Fibroblast of gingiva (primary cell): ENCODE data around the gene MBNL2.

Source experiments
- DNase-seq: peaks from one replicate; pipeline ENCODE4 v3.0.0-alpha.2; 2011; ENCODE audit warnings: low read depth

Gene MBNL2

GRCh38 chr13:97253581-97254293, 31.6 kb downstream of the MBNL2 start:
- DNase-seq = no peak

DNA sequence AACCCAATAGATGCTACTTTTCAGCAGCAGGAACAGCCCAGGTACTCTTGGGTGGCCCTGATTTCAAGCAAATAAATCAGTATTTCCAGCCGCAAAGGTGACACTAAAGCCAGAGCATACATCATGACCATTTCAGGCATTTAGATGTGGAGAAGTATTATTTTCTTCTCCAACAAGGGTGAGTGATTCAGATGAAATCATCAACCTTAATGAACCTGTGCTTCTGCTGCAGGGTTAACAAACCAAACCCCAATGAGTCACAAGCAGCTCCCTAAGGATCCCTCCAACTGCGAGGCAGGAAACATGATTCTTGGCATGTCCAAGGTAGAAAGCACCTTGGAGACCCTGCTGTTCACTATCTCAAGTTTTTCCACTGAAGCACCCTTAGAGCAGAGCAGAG, 32.7 kb downstream of the MBNL2 start:
- no peak for DNase-seq

DNA sequence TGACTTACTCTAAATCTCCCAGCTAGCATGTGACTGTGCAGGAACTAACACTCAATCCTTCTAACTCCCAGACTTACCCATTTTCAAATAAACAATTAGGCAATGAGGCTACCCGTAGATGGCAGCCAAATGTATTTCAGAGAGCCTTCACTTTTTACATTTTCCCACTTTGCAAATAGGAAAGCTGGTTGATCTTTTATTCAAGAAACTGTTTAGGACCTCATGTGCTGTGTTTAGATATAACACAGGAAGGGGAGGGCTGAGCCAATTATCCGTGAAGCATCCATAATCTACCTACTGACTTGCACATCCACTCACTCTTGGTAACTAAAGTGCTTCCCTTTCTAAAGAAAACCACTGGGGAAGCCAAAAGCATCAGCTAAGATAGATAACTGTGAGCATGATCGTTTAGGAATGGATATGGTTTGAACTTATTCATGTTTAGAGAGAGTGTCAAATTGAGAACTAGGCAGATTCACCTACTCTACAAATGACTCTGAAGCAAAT, 33.4 kb downstream of the MBNL2 start:
- DNase-seq = no peak

DNA sequence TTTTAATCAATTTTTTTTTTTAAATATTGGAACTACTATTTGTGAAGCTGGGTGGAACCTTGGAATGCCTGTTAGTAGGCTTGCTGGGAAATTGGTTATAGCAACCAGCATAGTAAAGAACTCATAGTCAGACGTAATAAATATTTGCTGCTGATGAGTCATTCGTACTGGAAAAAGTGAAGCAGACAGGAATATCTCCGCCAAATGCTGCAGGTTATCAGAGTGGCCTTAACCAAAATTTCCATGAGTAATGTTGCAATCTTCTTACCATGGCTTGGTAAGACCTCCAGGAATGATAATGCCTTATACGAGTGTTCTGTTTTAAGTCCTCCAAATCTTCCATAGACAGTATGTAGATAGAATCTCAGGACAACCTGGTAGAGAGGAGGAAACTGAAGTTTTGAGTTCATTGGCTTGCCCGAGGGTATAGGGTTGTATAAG, 34.2 kb downstream of the MBNL2 start:
- DNase-seq = peak; percentile 71

DNA sequence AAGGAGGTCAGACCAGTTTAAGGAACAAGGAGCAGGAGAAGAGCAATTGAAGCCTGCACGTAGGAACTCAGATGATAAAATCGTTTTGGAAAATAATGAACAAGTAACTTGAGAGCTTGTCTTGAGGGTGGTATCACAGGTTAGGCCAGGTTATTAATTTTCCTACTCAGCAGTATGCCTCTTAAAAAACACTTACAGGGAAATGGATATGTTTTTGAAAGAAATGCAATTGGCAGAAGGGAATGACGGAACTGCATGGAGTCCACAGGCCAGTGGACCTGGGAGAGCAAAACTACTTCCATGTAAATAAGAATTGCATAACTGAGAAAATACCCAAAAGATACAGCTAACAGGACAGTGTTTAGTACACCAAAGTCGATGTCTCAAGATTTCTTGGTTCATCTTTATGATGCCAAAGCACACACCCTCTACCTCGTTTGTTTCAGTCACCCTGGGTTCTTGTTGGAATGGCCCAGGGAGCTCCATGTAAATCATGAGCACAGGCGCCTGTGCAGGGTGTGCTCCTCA, 35.2 kb downstream of the MBNL2 start:
- DNase-seq = no peak

DNA sequence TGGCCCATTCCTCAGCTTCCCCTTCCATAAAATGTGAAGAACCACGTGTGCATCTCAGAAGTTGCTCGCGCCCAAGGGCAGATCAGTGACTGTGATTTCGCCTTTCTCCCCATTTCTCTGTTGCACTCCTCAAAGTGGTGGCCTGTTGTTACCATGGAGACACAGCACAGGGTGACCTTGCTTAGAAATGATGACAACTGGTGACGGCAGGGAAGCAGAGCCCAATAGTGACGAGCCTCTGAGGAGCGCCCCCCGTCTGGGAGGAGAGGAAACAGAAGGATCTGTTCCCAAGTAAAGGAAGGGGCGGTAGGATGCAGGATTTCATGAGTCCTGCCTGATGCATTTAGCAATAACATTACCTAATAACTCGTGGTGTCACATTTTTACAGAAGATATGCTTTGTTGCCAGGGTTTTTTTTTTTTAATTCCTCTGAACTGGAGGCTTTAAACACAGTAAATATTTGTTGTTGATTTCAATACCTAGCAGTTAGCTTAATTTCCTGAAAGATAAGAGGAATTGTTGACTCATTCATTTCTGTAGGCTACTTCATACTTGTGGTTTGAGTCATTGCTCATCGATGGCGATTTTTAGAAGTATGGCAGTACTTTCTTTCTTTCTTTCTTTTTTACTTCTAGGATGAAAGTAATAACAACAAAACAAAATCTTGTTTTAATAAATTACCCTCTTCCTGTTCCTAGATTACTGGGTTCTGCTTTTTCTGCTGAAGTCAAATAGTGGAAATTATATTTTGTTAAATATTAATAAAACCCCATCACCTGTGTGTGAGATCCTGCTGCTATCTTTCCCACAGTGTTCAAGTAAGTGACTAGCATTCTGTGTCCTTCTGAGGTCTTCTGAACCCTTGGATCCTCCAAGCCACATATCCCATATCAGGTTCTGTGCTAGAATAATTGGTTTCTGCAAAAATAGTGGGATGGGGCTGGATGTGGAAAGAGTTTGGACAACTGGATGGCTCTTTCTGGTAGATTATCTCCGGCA, 36.0 kb downstream of the MBNL2 start:
- DNase-seq = peak; percentile 63

- DNase-seq = peak; percentile 51
Observed at GRCh38 chr13:97258801-97259200, 36.7 kb downstream of the MBNL2 start.

DNA sequence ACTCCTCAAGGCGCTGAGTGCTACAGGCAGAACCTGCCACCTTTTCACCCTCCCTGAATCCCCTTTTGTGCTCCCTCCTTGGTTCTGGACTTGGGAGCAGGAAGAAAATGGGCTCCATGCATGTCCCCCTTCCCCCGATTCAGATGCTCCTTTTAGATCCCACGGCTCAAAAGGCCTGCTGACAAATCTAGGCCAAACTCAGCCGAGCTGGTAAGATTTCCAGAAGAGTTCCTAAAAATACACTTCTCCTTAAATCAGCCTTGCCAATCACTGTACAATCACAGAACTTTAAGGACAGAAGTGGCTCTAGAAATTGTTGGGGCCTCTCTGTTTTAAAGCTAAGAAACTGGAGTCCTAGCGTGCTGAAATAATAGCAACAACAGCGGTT, 37.3 kb downstream of the MBNL2 start:
- DNase-seq = no peak

DNA sequence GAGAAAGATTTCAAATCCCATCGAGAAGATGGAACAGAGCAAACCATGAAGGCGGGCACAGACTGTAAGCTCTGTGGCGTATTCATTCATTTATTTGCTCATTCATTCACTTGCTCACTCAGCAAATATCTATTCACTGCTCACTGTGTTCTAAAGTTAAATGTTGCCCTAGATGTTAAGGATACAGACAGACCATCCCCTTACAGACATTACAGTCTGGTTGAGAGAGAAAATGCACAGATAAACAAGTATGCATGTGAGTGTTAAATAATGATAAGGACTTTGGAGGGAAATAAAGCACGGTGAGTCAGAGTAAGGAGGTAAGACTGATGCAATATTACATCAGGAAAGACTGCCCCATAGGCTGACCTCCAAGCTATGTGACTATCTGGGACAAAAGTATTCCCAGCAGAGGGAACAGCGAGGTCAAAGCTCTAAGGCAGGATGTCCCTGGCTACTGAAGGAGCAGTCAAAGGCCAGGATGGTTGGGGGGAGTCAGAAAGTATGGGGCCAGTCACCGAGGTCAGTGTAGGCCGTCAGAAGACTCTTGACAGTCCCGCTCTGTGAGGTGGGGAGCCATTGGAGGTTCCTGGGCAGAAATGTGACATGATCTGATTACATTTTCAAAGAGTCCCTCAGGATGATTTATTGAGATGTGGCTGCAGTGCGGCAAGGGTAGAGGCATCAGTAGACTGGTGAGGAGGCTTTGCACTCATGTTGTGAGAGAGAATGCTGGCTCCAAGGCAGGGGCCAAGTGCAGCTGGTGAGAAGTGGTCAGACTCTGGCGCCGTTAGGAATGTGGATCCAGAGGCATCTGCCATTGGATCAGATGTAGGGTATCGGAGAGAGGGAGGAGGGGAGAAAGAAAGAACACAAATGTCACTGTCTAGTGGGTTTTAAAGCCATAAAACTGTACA, 37.9 kb downstream of the MBNL2 start:
- peak; percentile 34 for DNase-seq

DNA sequence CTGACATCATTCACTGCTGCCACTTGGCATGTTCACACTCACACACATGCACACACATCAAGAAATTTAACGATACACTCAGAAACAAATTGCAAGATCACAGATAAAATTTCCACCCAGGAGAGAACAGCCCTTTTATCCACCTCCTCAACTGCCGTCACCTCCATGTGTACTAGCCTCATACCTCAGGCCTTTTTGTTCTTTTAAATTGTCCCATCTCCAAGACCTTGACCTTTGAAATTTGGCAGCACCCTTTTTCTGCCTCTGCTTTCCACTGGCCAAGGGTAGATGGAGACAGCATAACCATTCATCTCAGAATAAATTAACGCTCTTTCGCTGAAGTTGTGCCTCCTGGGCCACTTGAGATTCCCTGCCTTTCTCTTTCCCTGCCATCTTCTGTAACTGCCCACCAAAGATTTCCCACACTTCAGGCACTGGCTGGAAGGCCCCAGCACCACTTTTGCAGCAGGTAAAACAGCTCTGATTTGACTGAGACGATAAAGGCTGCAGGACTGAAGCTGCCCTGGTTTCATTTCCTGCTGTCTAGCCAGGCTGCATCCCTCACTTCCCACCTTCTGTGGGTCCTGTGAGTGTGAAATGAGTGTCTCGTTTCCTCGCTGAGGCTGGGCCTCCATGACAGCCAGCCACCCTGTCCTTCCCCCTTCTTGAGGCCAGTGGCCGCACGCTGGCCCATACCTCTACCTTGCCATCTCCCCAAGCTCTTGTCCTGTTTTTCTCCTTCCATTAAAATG, 39.3 kb downstream of the MBNL2 start:
- no peak for DNase-seq

DNA sequence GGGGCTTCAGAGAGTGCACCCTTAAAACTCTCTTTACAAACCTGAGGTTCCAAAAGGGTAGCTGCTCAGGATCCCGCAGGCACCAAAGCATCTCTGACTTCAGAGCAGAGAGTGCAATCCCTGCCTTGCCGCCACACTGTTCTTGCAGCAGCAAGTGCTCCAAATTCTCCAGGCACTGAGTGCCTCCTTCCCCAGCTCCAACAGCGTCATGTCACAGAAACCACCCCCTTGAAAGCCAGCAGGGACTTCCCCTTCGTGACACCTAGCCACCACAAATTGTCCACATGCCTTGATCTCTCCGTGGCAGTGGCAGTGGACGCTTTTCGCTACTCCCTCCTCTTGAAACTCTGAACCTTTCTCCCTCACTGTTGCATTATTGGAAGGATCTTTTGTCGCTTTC, 39.9 kb downstream of the MBNL2 start:
- DNase-seq = no peak

DNA sequence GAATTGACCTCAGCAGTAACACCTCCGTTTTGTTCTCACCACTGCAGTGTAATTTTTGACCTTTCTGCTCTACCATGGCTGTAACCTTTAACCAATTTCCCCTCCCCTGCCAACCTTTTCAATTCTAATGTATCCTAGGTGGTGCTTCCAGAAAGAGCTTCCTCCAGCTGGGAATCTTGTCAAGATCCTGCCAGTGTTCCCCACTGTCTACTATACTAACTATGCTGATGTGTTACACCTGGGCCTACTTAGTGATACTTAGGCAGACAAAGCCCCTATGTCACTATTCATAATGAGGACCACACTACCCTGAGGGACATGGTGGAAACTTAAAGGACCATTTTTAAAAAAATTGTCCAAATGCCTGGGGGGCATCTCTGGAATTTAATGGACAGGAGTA, 41.0 kb downstream of the MBNL2 start:
- no peak for DNase-seq

- no peak for DNase-seq
Observed at GRCh38 chr13:97264663-97265062, 42.5 kb downstream of the MBNL2 start.

- DNase-seq = no peak
Observed at GRCh38 chr13:97266332-97266731, 44.2 kb downstream of the MBNL2 start.

- DNase-seq = no peak
Observed at GRCh38 chr13:97266772-97267417, 44.8 kb downstream of the MBNL2 start.

- no peak for DNase-seq
Observed at GRCh38 chr13:97267418-97268059, 45.4 kb downstream of the MBNL2 start.

DNA sequence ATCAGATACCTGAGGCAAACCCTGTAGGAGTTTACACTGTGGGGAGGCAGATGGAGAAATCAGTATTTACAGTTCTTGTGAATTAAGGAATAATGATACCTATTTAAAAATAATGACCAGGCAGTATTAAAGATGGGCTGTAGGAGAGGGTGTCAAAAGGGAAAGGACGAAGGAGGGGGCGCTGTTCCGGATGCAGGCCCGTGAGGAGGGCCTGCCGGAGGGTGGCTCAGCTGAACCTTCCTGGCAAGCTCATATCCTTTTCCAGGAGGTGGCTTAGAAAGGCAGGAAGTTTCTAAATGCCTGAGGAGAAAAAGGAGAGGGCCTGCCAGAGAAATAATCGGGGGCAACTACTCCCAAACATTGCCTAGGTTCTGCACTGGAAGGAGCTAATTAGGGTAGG, 46.6 kb downstream of the MBNL2 start:
- no peak for DNase-seq

DNA sequence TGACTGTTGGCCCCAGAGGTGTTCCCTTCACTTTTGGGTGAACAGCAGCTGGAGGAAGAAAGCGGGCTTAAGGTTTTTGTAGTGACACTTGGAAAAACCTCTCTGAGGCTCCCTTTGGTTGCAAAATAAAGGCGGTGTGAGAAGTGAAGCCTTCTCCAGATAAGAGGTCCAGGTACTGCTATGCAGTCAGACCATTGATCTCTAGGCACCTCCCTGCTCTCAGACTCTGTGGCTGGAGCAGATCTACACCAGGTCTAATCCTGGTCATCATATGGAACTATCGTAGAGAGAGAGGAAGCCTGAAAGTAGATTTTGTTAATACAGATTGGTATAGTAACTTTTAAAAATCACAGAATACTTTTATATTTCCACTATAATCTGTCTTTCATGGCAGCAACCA, 47.5 kb downstream of the MBNL2 start:
- no peak for DNase-seq

GRCh38 chr13:97272526-97272925, 50.4 kb downstream of the MBNL2 start:
- DNase-seq = no peak

- no peak for DNase-seq
Observed at GRCh38 chr13:97273341-97273831, 51.3 kb downstream of the MBNL2 start.
